Activated CD8-positive, alpha-beta memory T cell treated with anti-CD3 and anti-CD28 coated beads, Interleukin-2, amount 50 U/mL, for 4 hours (primary cell): ENCODE data around the gene ANKRD27.
A peak's percentile ranks its signal among the peaks of the same experiment; 100 is the strongest.
"Not testable (repeated sequence)": the region's sequence is repeated elsewhere in the genome, so short reads cannot be mapped to it uniquely, and the experiment has no call there.

Source experiments
- DNase-seq: peaks from one replicate; pipeline ENCODE4 v3.0.0-alpha.2; 2020

ANKRD27 gene

GRCh38 chr19:32674931-32675719, at the start of gene ANKRD27:
ANKRD27 (minus strand) TSS chr19:32675180; CDS start chr19:32659015, 16,165 bp downstream.
- DNase-seq = peak; percentile 98

- no peak for DNase-seq
Measured at GRCh38 chr19:32720936-32721250, 45.9 kb upstream of the ANKRD27 start.

GRCh38 chr19:32720216-32720935, 45.4 kb upstream of the ANKRD27 start:
- DNase-seq = no peak

GRCh38 chr19:32719611-32720059, 44.7 kb upstream of the ANKRD27 start, which contains the start of gene TDRD12:
TDRD12 (plus strand) TSS chr19:32719767; CDS start chr19:32720073, 306 bp downstream.
- DNase-seq = no peak

GRCh38 chr19:32718286-32718685, 43.3 kb upstream of the ANKRD27 start:
- DNase-seq = no peak

- no peak for DNase-seq
Measured at GRCh38 chr19:32717496-32717895, 42.5 kb upstream of the ANKRD27 start.

- DNase-seq = not testable (repeated sequence)
Measured at GRCh38 chr19:32716203-32716602, 41.2 kb upstream of the ANKRD27 start.

- DNase-seq = no peak
Measured at GRCh38 chr19:32711747-32712146, 36.8 kb upstream of the ANKRD27 start.

- DNase-seq = no peak
Measured at GRCh38 chr19:32709032-32709431, 34.1 kb upstream of the ANKRD27 start.

GRCh38 chr19:32708457-32708856, 33.5 kb upstream of the ANKRD27 start:
- peak; percentile 42 for DNase-seq

- DNase-seq = not testable (repeated sequence)
Measured at GRCh38 chr19:32704006-32704405, 29.0 kb upstream of the ANKRD27 start.

GRCh38 chr19:32702010-32702409, 27.0 kb upstream of the ANKRD27 start:
- DNase-seq = no peak

- DNase-seq = not testable (repeated sequence)
Measured at GRCh38 chr19:32700129-32700528, 25.1 kb upstream of the ANKRD27 start.

GRCh38 chr19:32696771-32697170, 21.8 kb upstream of the ANKRD27 start:
- DNase-seq = not testable (repeated sequence)

- not testable (repeated sequence) for DNase-seq
Measured at GRCh38 chr19:32695506-32695905, 20.5 kb upstream of the ANKRD27 start.

GRCh38 chr19:32694851-32695250, 19.9 kb upstream of the ANKRD27 start:
- DNase-seq = not testable (repeated sequence)

- DNase-seq = not testable (repeated sequence)
Measured at GRCh38 chr19:32694316-32694715, 19.3 kb upstream of the ANKRD27 start.

- peak; percentile 32 for DNase-seq
Measured at GRCh38 chr19:32693151-32694108, 18.4 kb upstream of the ANKRD27 start.

- no peak for DNase-seq
Measured at GRCh38 chr19:32692727-32693061, 17.7 kb upstream of the ANKRD27 start.

GRCh38 chr19:32691952-32692726, 17.2 kb upstream of the ANKRD27 start:
- peak; percentile 45 for DNase-seq

GRCh38 chr19:32691291-32691951, 16.4 kb upstream of the ANKRD27 start, which contains the start of gene NUDT19:
NUDT19 (plus strand) TSS chr19:32691821; CDS start chr19:32691961, 140 bp downstream.
- DNase-seq = peak; percentile 78
